ENCODE measurements around the gene SIAH2. TPM values are rescaled to one million over a fixed set of nuclear protein-coding genes. Genes with fewer than 3 reads are reported as not detected.

SIAH2 gene
- total and polyA plus RNA-seq, 9 of the 15 experiments (the other 6 are each of a cell fraction or from before 2014, with no cell fraction given), result 4.8 to 39.0 (median 29.9) TPM

DNA sequence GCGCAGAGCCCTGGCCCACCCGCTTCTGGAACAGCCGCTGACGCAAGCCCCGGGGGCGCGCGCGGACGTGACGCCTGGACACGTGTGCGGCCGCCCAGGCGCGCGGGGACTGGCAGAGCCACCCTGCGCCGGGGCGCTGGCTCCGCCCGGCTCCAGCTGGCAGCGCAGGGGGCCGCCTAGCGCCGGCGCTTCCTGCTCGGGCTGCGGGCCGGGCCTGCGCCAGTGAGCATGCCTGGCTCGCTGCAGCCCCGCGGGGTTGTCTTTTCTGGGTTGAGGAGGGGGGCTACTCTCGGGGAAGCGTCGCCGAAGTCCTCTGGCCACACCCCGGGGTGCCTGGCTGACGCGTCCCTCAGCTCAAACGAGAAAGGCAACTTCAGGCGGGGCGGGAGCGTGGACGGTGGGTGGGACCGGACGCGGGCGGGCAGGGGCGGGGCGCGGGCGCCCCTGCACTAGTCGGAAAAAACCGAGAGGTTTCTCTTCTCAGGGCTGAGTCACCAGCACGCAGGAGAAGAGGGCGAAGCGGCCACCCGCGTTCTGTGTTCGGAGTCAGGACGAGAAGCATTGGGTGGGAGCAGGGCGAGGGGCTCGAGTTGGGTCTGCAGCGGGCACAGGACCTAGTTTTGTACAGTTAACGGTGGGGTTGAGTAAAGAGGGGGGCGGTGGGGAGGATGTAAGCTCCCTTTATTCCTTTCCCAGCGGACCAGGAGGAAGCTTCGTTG lies at the start of gene SIAH2 (continued):
- TF ChIP-seq, protein P1, sequence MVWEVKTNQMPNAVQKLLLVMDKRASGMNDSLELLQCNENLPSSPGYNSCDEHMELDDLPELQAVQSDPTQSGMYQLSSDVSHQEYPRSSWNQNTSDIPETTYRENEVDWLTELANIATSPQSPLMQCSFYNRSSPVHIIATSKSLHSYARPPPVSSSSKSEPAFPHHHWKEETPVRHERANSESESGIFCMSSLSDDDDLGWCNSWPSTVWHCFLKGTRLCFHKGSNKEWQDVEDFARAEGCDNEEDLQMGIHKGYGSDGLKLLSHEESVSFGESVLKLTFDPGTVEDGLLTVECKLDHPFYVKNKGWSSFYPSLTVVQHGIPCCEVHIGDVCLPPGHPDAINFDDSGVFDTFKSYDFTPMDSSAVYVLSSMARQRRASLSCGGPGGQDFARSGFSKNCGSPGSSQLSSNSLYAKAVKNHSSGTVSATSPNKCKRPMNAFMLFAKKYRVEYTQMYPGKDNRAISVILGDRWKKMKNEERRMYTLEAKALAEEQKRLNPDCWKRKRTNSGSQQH (CRISPR knock-in tag; IDR thresholded peaks at IDR 0.05), result no peak
- no peak for TF ChIP-seq EP300 (IDR thresholded peaks at IDR 0.05; ENCODE audit: low read length)
- TF ChIP-seq KDM4B (IDR thresholded peaks at IDR 0.05; ENCODE audit: borderline replicate concordance in 2 of 2, low read depth in 1 of 2), result no peak
- no peak for TF ChIP-seq ARNT (IDR thresholded peaks at IDR 0.05)
- no peak for TF ChIP-seq DNMT1 (IDR thresholded peaks at IDR 0.05)
- TF ChIP-seq ZNF76 (CRISPR knock-in tag; IDR thresholded peaks at IDR 0.05; ENCODE audit: borderline replicate concordance), result no peak
- peak; percentile 78 for TF ChIP-seq SAP30 (IDR thresholded peaks at IDR 0.05; ENCODE audit: borderline replicate concordance, insufficient read depth, low read depth, low read length, poor library complexity, severe bottlenecking)
- 0 out of 2 replicates have a peak, but pooled peaks have one; percentile 63 for TF ChIP-seq ILF3 (IDR thresholded peaks at IDR 0.05; ENCODE audit: borderline replicate concordance)
- TF ChIP-seq, protein P2, sequence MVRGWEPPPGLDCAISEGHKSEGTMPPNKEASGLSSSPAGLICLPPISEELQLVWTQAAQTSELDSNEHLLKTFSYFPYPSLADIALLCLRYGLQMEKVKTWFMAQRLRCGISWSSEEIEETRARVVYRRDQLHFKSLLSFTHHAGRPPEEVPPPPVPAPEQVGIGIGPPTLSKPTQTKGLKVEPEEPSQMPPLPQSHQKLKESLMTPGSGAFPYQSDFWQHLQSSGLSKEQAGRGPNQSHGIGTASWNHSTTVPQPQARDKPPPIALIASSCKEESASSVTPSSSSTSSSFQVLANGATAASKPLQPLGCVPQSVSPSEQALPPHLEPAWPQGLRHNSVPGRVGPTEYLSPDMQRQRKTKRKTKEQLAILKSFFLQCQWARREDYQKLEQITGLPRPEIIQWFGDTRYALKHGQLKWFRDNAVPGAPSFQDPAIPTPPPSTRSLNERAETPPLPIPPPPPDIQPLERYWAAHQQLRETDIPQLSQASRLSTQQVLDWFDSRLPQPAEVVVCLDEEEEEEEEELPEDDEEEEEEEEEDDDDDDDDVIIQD (CRISPR knock-in tag; IDR thresholded peaks at IDR 0.05), result no peak
- no peak for TF ChIP-seq ZNF253 (CRISPR knock-in tag; conservative IDR thresholded peaks at IDR 0.05)
- TF ChIP-seq NR1H2 (CRISPR knock-in tag; IDR thresholded peaks at IDR 0.05), result no peak
- TF ChIP-seq RBM14 (IDR thresholded peaks at IDR 0.05; ENCODE audit: borderline replicate concordance, insufficient read depth, low read depth, low read length), result no peak
- TF ChIP-seq DDX20 (tag; IDR thresholded peaks at IDR 0.05; ENCODE audit: low read depth), result no peak
- TF ChIP-seq C11orf30 (IDR thresholded peaks at IDR 0.05; ENCODE audit: low read depth), result no peak
- TF ChIP-seq, protein P3, sequence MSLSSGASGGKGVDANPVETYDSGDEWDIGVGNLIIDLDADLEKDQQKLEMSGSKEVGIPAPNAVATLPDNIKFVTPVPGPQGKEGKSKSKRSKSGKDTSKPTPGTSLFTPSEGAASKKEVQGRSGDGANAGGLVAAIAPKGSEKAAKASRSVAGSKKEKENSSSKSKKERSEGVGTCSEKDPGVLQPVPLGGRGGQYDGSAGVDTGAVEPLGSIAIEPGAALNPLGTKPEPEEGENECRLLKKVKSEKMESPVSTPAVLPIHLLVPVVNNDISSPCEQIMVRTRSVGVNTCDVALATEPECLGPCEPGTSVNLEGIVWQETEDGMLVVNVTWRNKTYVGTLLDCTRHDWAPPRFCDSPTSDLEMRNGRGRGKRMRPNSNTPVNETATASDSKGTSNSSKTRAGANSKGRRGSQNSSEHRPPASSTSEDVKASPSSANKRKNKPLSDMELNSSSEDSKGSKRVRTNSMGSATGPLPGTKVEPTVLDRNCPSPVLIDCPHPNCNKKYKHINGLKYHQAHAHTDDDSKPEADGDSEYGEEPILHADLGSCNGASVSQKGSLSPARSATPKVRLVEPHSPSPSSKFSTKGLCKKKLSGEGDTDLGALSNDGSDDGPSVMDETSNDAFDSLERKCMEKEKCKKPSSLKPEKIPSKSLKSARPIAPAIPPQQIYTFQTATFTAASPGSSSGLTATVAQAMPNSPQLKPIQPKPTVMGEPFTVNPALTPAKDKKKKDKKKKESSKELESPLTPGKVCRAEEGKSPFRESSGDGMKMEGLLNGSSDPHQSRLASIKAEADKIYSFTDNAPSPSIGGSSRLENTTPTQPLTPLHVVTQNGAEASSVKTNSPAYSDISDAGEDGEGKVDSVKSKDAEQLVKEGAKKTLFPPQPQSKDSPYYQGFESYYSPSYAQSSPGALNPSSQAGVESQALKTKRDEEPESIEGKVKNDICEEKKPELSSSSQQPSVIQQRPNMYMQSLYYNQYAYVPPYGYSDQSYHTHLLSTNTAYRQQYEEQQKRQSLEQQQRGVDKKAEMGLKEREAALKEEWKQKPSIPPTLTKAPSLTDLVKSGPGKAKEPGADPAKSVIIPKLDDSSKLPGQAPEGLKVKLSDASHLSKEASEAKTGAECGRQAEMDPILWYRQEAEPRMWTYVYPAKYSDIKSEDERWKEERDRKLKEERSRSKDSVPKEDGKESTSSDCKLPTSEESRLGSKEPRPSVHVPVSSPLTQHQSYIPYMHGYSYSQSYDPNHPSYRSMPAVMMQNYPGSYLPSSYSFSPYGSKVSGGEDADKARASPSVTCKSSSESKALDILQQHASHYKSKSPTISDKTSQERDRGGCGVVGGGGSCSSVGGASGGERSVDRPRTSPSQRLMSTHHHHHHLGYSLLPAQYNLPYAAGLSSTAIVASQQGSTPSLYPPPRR (CRISPR knock-in tag; IDR thresholded peaks at IDR 0.05; ENCODE audit: borderline replicate concordance), result no peak
- TF ChIP-seq SP2 (IDR thresholded peaks at IDR 0.05; ENCODE audit: extremely low read depth, low read depth, low read length, poor library complexity, severe bottlenecking), result no peak
- no peak for TF ChIP-seq PRMT5 (CRISPR knock-in tag; IDR thresholded peaks at IDR 0.05)
- TF ChIP-seq, protein P4, sequence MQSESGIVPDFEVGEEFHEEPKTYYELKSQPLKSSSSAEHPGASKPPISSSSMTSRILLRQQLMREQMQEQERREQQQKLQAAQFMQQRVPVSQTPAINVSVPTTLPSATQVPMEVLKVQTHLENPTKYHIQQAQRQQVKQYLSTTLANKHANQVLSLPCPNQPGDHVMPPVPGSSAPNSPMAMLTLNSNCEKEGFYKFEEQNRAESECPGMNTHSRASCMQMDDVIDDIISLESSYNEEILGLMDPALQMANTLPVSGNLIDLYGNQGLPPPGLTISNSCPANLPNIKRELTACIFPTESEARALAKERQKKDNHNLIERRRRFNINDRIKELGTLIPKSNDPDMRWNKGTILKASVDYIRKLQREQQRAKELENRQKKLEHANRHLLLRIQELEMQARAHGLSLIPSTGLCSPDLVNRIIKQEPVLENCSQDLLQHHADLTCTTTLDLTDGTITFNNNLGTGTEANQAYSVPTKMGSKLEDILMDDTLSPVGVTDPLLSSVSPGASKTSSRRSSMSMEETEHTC (IDR thresholded peaks at IDR 0.05), result no peak
